AG09319 (cell line): Measurements from ENCODE around the gene MYH16.
"Not testable (repeated sequence)": the region's sequence is repeated elsewhere in the genome, so short reads cannot be mapped to it uniquely, and the experiment has no call there.

Source experiments
- DNase-seq: peaks from one replicate; pipeline ENCODE4 v3.0.0-alpha.2; 2010; ENCODE audit warnings: low read depth; ENCODE audit errors: extremely low read depth
- CTCF ChIP-seq: IDR thresholded peaks from 2 replicates; pipeline ENCODE4 v1.5.1; 2011; ENCODE audit warnings: low read depth, mild to moderate bottlenecking, inconsistent platforms, low read length, moderate library complexity

MYH16 gene

GRCh38 chr7:99260395-99260794, 12.2 kb upstream of the MYH16 start:
- TF ChIP-seq CTCF = no peak
- DNase-seq = no peak

GRCh38 chr7:99261646-99262045, 11.0 kb upstream of the MYH16 start:
- no peak for DNase-seq
- no peak for TF ChIP-seq CTCF

GRCh38 chr7:99265848-99266480, 6.7 kb upstream of the MYH16 start:
- TF ChIP-seq CTCF = no peak
- DNase-seq = no peak

GRCh38 chr7:99267481-99267840, 5.2 kb upstream of the MYH16 start:
- no peak for TF ChIP-seq CTCF
- DNase-seq = peak; percentile 19

GRCh38 chr7:99267841-99268576, 4.6 kb upstream of the MYH16 start:
- no peak for TF ChIP-seq CTCF
- no peak for DNase-seq

GRCh38 chr7:99268577-99268908, 4.1 kb upstream of the MYH16 start:
- no peak for DNase-seq
- no peak for TF ChIP-seq CTCF

- no peak for TF ChIP-seq CTCF
- DNase-seq = no peak
These were observed 1.9 kb upstream of the MYH16 start for GRCh38 chr7:99270702-99271101.

GRCh38 chr7:99273561-99273960, 922 bp downstream of the MYH16 start:
- not testable (repeated sequence) for DNase-seq

GRCh38 chr7:99274908-99275307, 2.3 kb downstream of the MYH16 start:
- not testable (repeated sequence) for DNase-seq
